ENCODE results near the gene ALK.

The ALK gene

GRCh38 chr2:29159125-29159524 is 762.3 kb downstream of the ALK start:
- TF ChIP-seq, protein P1, sequence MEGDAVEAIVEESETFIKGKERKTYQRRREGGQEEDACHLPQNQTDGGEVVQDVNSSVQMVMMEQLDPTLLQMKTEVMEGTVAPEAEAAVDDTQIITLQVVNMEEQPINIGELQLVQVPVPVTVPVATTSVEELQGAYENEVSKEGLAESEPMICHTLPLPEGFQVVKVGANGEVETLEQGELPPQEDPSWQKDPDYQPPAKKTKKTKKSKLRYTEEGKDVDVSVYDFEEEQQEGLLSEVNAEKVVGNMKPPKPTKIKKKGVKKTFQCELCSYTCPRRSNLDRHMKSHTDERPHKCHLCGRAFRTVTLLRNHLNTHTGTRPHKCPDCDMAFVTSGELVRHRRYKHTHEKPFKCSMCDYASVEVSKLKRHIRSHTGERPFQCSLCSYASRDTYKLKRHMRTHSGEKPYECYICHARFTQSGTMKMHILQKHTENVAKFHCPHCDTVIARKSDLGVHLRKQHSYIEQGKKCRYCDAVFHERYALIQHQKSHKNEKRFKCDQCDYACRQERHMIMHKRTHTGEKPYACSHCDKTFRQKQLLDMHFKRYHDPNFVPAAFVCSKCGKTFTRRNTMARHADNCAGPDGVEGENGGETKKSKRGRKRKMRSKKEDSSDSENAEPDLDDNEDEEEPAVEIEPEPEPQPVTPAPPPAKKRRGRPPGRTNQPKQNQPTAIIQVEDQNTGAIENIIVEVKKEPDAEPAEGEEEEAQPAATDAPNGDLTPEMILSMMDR (conservative IDR thresholded peaks at IDR 0.05) = no peak
- no peak overlapping the region for H3K27ac ChIP-seq

DNA sequence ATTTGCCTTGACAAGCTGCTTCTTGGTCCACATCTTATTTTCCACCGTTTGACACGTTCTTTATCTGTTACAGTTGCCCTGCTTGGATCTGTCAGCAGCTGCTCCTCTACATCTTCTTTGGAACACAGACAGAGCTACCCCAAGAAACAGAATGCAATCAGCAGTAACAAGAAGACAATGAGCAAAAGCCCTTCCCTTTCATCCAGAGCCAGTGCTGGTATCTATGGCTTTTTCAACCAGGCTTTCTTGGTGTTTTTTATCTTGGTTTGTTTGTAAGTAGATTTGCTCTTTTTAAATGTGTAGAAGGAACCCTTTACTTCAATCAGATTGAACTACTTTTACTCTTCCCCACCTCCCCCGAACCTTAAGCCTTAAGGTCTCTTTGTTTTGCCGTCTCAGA is 764.3 kb downstream of the ALK start:
- TF ChIP-seq, protein P1 (conservative IDR thresholded peaks at IDR 0.05) = no peak
- H3K27ac ChIP-seq = no peak overlapping the region

GRCh38 chr2:29155578-29155977 is 765.8 kb downstream of the ALK start:
- no peak overlapping the region for H3K27ac ChIP-seq
- TF ChIP-seq, protein P1 (conservative IDR thresholded peaks at IDR 0.05) = no peak

DNA sequence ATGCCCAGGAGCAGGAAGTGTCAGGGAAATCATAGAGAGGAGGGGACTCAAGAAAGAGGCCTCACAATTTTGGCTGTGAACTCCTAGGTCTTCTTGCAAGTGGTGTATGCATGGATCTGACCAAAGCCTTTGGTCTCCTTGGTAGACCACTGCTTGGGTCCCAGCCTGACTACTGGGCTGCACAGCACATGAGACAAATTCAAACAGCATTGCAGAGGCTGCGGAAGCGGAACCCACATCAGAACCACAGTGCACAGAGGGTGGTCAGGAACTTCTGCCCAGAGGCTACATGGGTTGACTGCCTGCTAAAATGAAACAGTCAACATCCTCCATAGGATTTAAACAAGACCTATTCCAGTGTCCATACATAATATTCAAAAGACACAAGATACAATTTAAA is 766.8 kb downstream of the ALK start:
- TF ChIP-seq, protein P1 (conservative IDR thresholded peaks at IDR 0.05) = no peak
- H3K27ac ChIP-seq = no peak overlapping the region

GRCh38 chr2:29147963-29148362 is 773.4 kb downstream of the ALK start:
- no peak overlapping the region for H3K27ac ChIP-seq
- TF ChIP-seq, protein P1 (conservative IDR thresholded peaks at IDR 0.05) = no peak

DNA sequence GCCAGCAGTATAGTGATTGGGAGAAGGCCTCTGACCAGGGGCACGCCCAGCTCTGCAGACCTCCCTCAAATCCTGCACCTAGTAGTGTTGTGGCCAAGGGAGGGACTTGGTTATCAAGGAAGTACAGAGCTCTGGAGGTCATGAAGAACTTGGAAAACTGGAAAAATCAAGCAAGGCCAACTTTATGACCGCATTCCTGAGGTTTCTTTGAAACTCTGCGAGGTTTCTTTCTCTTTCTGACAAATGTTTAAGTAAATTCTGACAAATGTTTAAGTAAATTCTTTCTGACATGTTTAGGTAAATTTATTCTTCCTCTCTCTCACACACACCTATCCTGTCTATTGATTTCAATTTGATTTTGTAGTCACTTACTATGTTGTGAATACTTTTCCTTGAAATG is 775.2 kb downstream of the ALK start:
- H3K27ac ChIP-seq = no peak overlapping the region
- TF ChIP-seq, protein P1 (conservative IDR thresholded peaks at IDR 0.05) = no peak

GRCh38 chr2:29143657-29144056 is 777.7 kb downstream of the ALK start:
- H3K27ac ChIP-seq = no peak overlapping the region
- TF ChIP-seq, protein P1 (conservative IDR thresholded peaks at IDR 0.05) = no peak
